ENCODE data around the gene CACNA2D1.
"Not testable (repeated sequence)": the region's sequence is repeated elsewhere in the genome, so short reads cannot be mapped to it uniquely, and the experiment has no call there.

Gene CACNA2D1

GRCh38 chr7:82434275-82435022, 9.1 kb downstream of the CACNA2D1 start:
- in situ Hi-C loops (cut with HindIII; ENCODE audit: low sequenced_read_pairs): no loop called here

GRCh38 chr7:82433507-82433906, 10.1 kb downstream of the CACNA2D1 start:
- in situ Hi-C loops (cut with HindIII; ENCODE audit: low sequenced_read_pairs): no loop called here

- in situ Hi-C loops (cut with HindIII; ENCODE audit: low sequenced_read_pairs): not testable (repeated sequence)
Observed at GRCh38 chr7:82432743-82433142, 10.8 kb downstream of the CACNA2D1 start.

- in situ Hi-C loops (cut with HindIII; ENCODE audit: low sequenced_read_pairs): no loop called here
Observed at GRCh38 chr7:82430500-82431465, 12.8 kb downstream of the CACNA2D1 start.

- in situ Hi-C loops (cut with HindIII; ENCODE audit: low sequenced_read_pairs): no loop called here
Observed at GRCh38 chr7:82429408-82429807, 14.2 kb downstream of the CACNA2D1 start.

- in situ Hi-C loops (cut with HindIII; ENCODE audit: low sequenced_read_pairs): no loop called here
Observed at GRCh38 chr7:82428186-82428961, 15.2 kb downstream of the CACNA2D1 start.

- in situ Hi-C loops (cut with HindIII; ENCODE audit: low sequenced_read_pairs): no loop called here
Observed at GRCh38 chr7:82423446-82423845, 20.1 kb downstream of the CACNA2D1 start.

GRCh38 chr7:82419200-82419599, 24.4 kb downstream of the CACNA2D1 start:
- in situ Hi-C loops (cut with HindIII; ENCODE audit: low sequenced_read_pairs): no loop called here

GRCh38 chr7:82417898-82418297, 25.7 kb downstream of the CACNA2D1 start:
- in situ Hi-C loops (cut with HindIII; ENCODE audit: low sequenced_read_pairs): no loop called here

GRCh38 chr7:82416402-82416801, 27.2 kb downstream of the CACNA2D1 start:
- in situ Hi-C loops (cut with HindIII; ENCODE audit: low sequenced_read_pairs): no loop called here

GRCh38 chr7:82414389-82414788, 29.2 kb downstream of the CACNA2D1 start:
- in situ Hi-C loops (cut with HindIII; ENCODE audit: low sequenced_read_pairs): no loop called here

- in situ Hi-C loops (cut with HindIII; ENCODE audit: low sequenced_read_pairs): no loop called here
Observed at GRCh38 chr7:82413237-82413636, 30.3 kb downstream of the CACNA2D1 start.

GRCh38 chr7:82411732-82412131, 31.8 kb downstream of the CACNA2D1 start:
- in situ Hi-C loops (cut with HindIII; ENCODE audit: low sequenced_read_pairs): no loop called here

- in situ Hi-C loops (cut with HindIII; ENCODE audit: low sequenced_read_pairs): no loop called here
Observed at GRCh38 chr7:82410461-82410860, 33.1 kb downstream of the CACNA2D1 start.

- in situ Hi-C loops (cut with HindIII; ENCODE audit: low sequenced_read_pairs): no loop called here
Observed at GRCh38 chr7:82406937-82407336, 36.6 kb downstream of the CACNA2D1 start.

GRCh38 chr7:82405301-82405700, 38.3 kb downstream of the CACNA2D1 start:
- in situ Hi-C loops (cut with HindIII; ENCODE audit: low sequenced_read_pairs): no loop called here

- in situ Hi-C loops (cut with HindIII; ENCODE audit: low sequenced_read_pairs): no loop called here
Observed at GRCh38 chr7:82404652-82405051, 38.9 kb downstream of the CACNA2D1 start.

GRCh38 chr7:82404094-82404493, 39.5 kb downstream of the CACNA2D1 start:
- in situ Hi-C loops (cut with HindIII; ENCODE audit: low sequenced_read_pairs): no loop called here

- in situ Hi-C loops (cut with HindIII; ENCODE audit: low sequenced_read_pairs): no loop called here
Observed at GRCh38 chr7:82397879-82398524, 45.6 kb downstream of the CACNA2D1 start.

GRCh38 chr7:82396343-82396742, 47.2 kb downstream of the CACNA2D1 start:
- in situ Hi-C loops (cut with HindIII; ENCODE audit: low sequenced_read_pairs): no loop called here

GRCh38 chr7:82395147-82395546, 48.4 kb downstream of the CACNA2D1 start:
- in situ Hi-C loops (cut with HindIII; ENCODE audit: low sequenced_read_pairs): no loop called here

Measured in DLD1 (cell line).